ENCODE measurements around the gene TNNI2. TPM values are rescaled to one million over a fixed set of nuclear protein-coding genes. Genes with fewer than 3 reads are reported as not detected.

The TNNI2 gene
- total RNA-seq, 1 donor from 2014 or later = 2,937 TPM

DNA sequence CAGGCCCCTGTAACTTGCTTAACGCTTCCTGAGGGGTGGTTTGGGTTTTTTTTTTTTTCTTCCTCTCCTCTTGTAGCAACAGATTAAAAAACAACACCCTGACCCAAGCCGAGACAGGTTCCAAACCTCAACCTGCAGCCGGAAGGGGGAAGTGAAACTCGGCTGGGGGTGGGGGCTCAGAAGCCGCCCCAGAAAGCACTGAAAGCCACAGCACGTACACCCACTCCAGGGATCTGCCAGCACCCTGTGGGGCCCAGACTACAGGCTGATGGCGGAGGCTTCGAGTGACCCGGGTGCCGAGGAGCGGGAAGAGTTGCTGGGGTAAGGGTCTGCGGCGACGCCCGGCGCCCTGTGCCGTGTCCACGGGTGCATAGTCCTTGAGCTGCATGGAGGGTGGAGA is 14.1 kb downstream of the TNNI2 start, which contains the start of gene LSP1:
Gene LSP1 (plus strand): TSS at position 208 of the 400 bp plus-strand sequence. CDS start 61 bp downstream, at position 269.
- Histone ChIP-seq H3K27me3 (ENCODE audit: control insufficient read depth in 3 of 3, insufficient read depth in 3 of 3, low read length in 3 of 3) (peaks cover 0 to 4% (median 0%) of the 10 kb centered on the region in 3 donors), H3K4me3 (ENCODE audit: low read length in 3 of 3) (peak within 1 kb of the TSS; percentile 41 to 67 (median 64)), H3K36me3 (ENCODE audit: control insufficient read depth in 3 of 3, insufficient read depth in 3 of 3, low read length in 3 of 3) (no peaks in the 10 kb centered on the region), H3K9ac (ENCODE audit: low read depth in 1 of 3, low read length in 3 of 3) (peak within 1 kb of the TSS; percentile 72 to 82 (median 81)), H3K27ac (ENCODE audit: low read depth, low read length) (peak within 1 kb of the TSS; percentile 79), H3K9me3 (ENCODE audit: control insufficient read depth in 3 of 3, low read length in 3 of 3) (no peaks in the 10 kb centered on the region), H3K4me1 (ENCODE audit: control insufficient read depth in 3 of 3, insufficient read depth in 3 of 3, low read length in 3 of 3) (peaks cover 31 to 73% (median 35%) of the 10 kb centered on the region in 3 donors)

DNA sequence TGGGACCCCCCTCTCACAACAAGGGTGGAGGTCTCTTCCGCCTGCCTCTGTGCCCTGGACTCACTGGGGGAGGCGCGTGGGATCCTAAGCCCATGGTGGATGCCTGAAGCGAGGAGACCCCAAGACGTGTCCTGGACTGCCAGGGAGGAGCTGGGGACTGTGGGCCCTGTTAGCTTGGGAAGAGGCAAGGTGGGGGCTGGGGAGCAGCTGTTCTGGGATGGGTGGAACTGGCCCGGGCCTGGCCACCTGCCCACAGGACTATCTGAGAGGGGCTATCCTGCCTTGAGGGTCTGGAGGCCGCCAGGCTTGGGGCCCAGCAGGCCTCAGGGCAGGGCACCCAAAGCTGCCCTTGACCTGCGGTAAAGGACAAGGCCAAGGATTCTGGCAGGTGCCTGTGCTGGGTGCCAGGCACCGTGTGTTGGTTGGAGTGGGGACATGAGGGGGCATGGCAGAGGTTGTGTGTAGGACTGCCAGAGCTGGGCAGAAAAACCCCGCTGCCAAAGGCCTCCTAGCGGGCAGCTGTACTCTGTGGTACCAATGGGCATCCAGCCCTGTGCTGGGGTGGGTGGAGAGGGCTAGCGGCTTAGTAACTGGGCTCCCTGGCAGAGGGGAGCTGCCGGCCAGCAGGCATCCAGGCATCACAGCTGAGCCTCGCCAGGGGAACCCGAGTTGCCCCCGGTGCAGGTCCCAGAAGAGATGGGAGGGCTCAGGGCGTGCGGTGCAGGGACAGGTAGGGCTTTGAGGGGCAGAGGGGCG is 14.8 kb downstream of the TNNI2 start:
- Histone ChIP-seq H3K36me3 (ENCODE audit: control insufficient read depth in 3 of 3, insufficient read depth in 3 of 3, low read length in 3 of 3) (no peaks in the 10 kb centered on the region), H3K4me3 (ENCODE audit: low read length in 3 of 3) (peak overlapping the region; percentile 41 to 67 (median 64)), H3K9ac (ENCODE audit: low read depth in 1 of 3, low read length in 3 of 3) (peak overlapping the region; percentile 72 to 82 (median 81)), H3K27me3 (ENCODE audit: control insufficient read depth in 3 of 3, insufficient read depth in 3 of 3, low read length in 3 of 3) (no peaks in the 10 kb centered on the region), H3K27ac (ENCODE audit: low read depth, low read length) (peak overlapping the region; percentile 79), H3K4me1 (ENCODE audit: control insufficient read depth in 3 of 3, insufficient read depth in 3 of 3, low read length in 3 of 3) (peaks cover 26 to 69% (median 30%) of the 10 kb centered on the region in 3 donors), H3K9me3 (ENCODE audit: control insufficient read depth in 3 of 3, low read length in 3 of 3) (no peaks in the 10 kb centered on the region)

GRCh38 chr11:1854132-1854948 is 15.6 kb downstream of the TNNI2 start:
- peaks cover 24 to 62% (median 25%) of the 10 kb centered on the region in 3 donors for H3K4me1 ChIP-seq (ENCODE audit: control insufficient read depth in 3 of 3, insufficient read depth in 3 of 3, low read length in 3 of 3)

DNA sequence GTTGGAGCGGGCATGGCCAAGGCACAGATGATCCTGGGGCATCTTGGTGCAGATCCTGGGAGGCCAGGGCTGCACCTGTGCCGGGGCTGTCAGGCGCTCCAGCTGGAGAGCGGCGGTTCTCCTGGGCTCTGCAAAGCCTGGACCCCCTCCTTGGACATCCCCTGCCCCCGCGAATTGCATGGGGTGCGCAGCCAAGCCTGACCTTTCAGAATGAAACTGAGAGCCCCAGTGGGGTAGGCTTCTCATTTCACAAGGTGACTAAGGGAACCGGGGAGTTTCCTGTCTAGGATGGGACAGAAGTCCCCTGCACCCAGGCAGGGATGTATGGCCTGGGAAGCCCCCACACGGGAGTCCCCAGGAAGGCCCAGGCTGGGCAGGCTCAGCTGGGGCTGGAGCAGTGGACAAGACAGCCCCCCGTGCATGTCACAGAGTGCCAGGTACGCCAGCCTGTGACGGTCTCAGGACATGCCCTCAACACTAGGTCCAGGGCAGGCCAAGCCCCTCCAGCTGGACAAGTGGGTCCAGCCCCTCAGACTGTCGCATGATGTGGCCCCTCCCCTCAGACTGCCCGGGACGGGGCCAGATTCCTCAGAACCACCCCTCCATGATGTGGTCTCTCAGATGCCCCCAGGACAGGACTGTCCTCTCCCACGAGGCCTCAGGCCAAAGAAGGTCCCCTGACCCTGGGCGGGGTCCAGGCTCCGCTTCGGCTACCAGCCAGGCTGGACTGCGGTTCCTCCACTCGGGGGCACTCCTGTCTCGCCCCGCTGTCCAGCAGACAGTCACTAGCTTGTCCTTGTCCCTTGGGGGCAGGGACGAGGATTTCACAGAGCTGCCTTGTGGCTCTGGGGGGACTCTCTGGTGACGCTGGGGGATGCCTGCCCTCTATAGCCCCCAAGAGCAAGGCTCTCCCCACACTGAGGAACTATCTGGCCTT is 16.4 kb downstream of the TNNI2 start:
- peaks cover 24 to 56% (median 25%) of the 10 kb centered on the region in 3 donors for H3K4me1 ChIP-seq (ENCODE audit: control insufficient read depth in 3 of 3, insufficient read depth in 3 of 3, low read length in 3 of 3)

More at GRCh38 chr11:1854132-1854948, 15.6 kb downstream of the TNNI2 start:
- Histone ChIP-seq H3K27ac (ENCODE audit: low read depth, low read length) (peak overlapping the region; percentile 79), H3K27me3 (ENCODE audit: control insufficient read depth in 3 of 3, insufficient read depth in 3 of 3, low read length in 3 of 3) (no peaks in the 10 kb centered on the region), H3K36me3 (ENCODE audit: control insufficient read depth in 3 of 3, insufficient read depth in 3 of 3, low read length in 3 of 3) (no peaks in the 10 kb centered on the region), H3K4me3 (ENCODE audit: low read length in 3 of 3) (peak overlapping the region; percentile 41 to 67 (median 64)), H3K9ac (ENCODE audit: low read depth in 1 of 3, low read length in 3 of 3) (peak overlapping the region; percentile 72 to 82 (median 81)), H3K9me3 (ENCODE audit: control insufficient read depth in 3 of 3, low read length in 3 of 3) (no peaks in the 10 kb centered on the region)

GRCh38 chr11:1855886-1856265 is 17.1 kb downstream of the TNNI2 start:
- no peaks in the 10 kb centered on the region for H3K36me3 ChIP-seq (ENCODE audit: control insufficient read depth in 3 of 3, insufficient read depth in 3 of 3, low read length in 3 of 3)
- peak overlapping the region; percentile 79 for H3K27ac ChIP-seq (ENCODE audit: low read depth, low read length)
- H3K4me1 ChIP-seq (ENCODE audit: control insufficient read depth in 3 of 3, insufficient read depth in 3 of 3, low read length in 3 of 3) = peaks cover 24 to 53% (median 25%) of the 10 kb centered on the region in 3 donors

More for the DNA sequence above, 16.4 kb downstream of the TNNI2 start:
- Histone ChIP-seq H3K4me3 (ENCODE audit: low read length in 3 of 3) (peak overlapping the region in 1 of 3 donors; percentile 36), H3K9me3 (ENCODE audit: control insufficient read depth in 3 of 3, low read length in 3 of 3) (no peaks in the 10 kb centered on the region), H3K9ac (ENCODE audit: low read depth in 1 of 3, low read length in 3 of 3) (peak overlapping the region; percentile 32 to 64 (median 57)), H3K27me3 (ENCODE audit: control insufficient read depth in 3 of 3, insufficient read depth in 3 of 3, low read length in 3 of 3) (no peaks in the 10 kb centered on the region), H3K36me3 (ENCODE audit: control insufficient read depth in 3 of 3, insufficient read depth in 3 of 3, low read length in 3 of 3) (no peaks in the 10 kb centered on the region), H3K27ac (ENCODE audit: low read depth, low read length) (peak overlapping the region; percentile 79)

GRCh38 chr11:1856306-1857005 is 17.7 kb downstream of the TNNI2 start:
- Histone ChIP-seq H3K9me3 (ENCODE audit: control insufficient read depth in 3 of 3, low read length in 3 of 3) (no peaks in the 10 kb centered on the region), H3K27ac (ENCODE audit: low read depth, low read length) (no peak overlapping the region), H3K36me3 (ENCODE audit: control insufficient read depth in 3 of 3, insufficient read depth in 3 of 3, low read length in 3 of 3) (no peaks in the 10 kb centered on the region), H3K27me3 (ENCODE audit: control insufficient read depth in 3 of 3, insufficient read depth in 3 of 3, low read length in 3 of 3) (no peaks in the 10 kb centered on the region), H3K4me3 (ENCODE audit: low read length in 3 of 3) (no peak overlapping the region), H3K4me1 (ENCODE audit: control insufficient read depth in 3 of 3, insufficient read depth in 3 of 3, low read length in 3 of 3) (peaks cover 24 to 52% (median 25%) of the 10 kb centered on the region in 3 donors), H3K9ac (ENCODE audit: low read depth in 1 of 3, low read length in 3 of 3) (no peak overlapping the region)

More at GRCh38 chr11:1855886-1856265, 17.1 kb downstream of the TNNI2 start:
- H3K27me3 ChIP-seq (ENCODE audit: control insufficient read depth in 3 of 3, insufficient read depth in 3 of 3, low read length in 3 of 3) = no peaks in the 10 kb centered on the region
- no peak overlapping the region for H3K4me3 ChIP-seq (ENCODE audit: low read length in 3 of 3)
- H3K9ac ChIP-seq (ENCODE audit: low read depth in 1 of 3, low read length in 3 of 3) = peak overlapping the region; percentile 32 to 64 (median 57)
- no peaks in the 10 kb centered on the region for H3K9me3 ChIP-seq (ENCODE audit: control insufficient read depth in 3 of 3, low read length in 3 of 3)

DNA sequence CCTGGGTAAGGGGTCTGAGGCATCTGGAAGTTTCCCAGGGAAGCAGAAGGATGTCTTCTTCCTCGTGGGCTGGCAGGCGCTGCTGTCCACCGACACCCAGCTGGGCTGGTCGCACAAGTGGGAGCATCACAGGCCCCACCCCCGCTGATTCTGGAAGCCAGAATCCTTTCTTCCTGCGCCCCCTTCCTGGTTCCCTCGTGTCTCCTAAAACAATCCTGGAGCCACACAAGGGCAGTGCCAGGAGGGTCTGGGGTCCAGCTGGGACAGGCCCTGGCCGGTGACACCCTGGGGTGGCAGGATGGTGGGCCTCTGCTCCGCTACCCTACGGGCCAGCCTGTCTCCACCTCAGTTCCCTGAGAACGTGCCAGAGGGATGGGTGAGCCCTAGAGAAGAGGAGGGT is 18.3 kb downstream of the TNNI2 start:
- no peak overlapping the region for H3K27ac ChIP-seq (ENCODE audit: low read depth, low read length)
- H3K4me3 ChIP-seq (ENCODE audit: low read length in 3 of 3) = no peak overlapping the region
- no peaks in the 10 kb centered on the region for H3K27me3 ChIP-seq (ENCODE audit: control insufficient read depth in 3 of 3, insufficient read depth in 3 of 3, low read length in 3 of 3)
- no peaks in the 10 kb centered on the region for H3K9me3 ChIP-seq (ENCODE audit: control insufficient read depth in 3 of 3, low read length in 3 of 3)
- no peaks in the 10 kb centered on the region for H3K36me3 ChIP-seq (ENCODE audit: control insufficient read depth in 3 of 3, insufficient read depth in 3 of 3, low read length in 3 of 3)
- H3K9ac ChIP-seq (ENCODE audit: low read depth in 1 of 3, low read length in 3 of 3) = no peak overlapping the region
- peaks cover 24 to 46% (median 25%) of the 10 kb centered on the region in 3 donors for H3K4me1 ChIP-seq (ENCODE audit: control insufficient read depth in 3 of 3, insufficient read depth in 3 of 3, low read length in 3 of 3)

GRCh38 chr11:1858154-1858553 is 19.4 kb downstream of the TNNI2 start:
- peaks cover 0 to 4% (median 0%) of the 10 kb centered on the region in 3 donors for H3K27me3 ChIP-seq (ENCODE audit: control insufficient read depth in 3 of 3, insufficient read depth in 3 of 3, low read length in 3 of 3)
- no peaks in the 10 kb centered on the region for H3K36me3 ChIP-seq (ENCODE audit: control insufficient read depth in 3 of 3, insufficient read depth in 3 of 3, low read length in 3 of 3)
- H3K4me1 ChIP-seq (ENCODE audit: control insufficient read depth in 3 of 3, insufficient read depth in 3 of 3, low read length in 3 of 3) = peaks cover 23 to 45% (median 28%) of the 10 kb centered on the region in 3 donors
- H3K27ac ChIP-seq (ENCODE audit: low read depth, low read length) = no peak overlapping the region
- no peak overlapping the region for H3K4me3 ChIP-seq (ENCODE audit: low read length in 3 of 3)
- H3K9me3 ChIP-seq (ENCODE audit: control insufficient read depth in 3 of 3, low read length in 3 of 3) = no peaks in the 10 kb centered on the region
- H3K9ac ChIP-seq (ENCODE audit: low read depth in 1 of 3, low read length in 3 of 3) = no peak overlapping the region

GRCh38 chr11:1858576-1858975 is 19.8 kb downstream of the TNNI2 start:
- Histone ChIP-seq H3K4me3 (ENCODE audit: low read length in 3 of 3) (no peak overlapping the region), H3K27ac (ENCODE audit: low read depth, low read length) (no peak overlapping the region), H3K4me1 (ENCODE audit: control insufficient read depth in 3 of 3, insufficient read depth in 3 of 3, low read length in 3 of 3) (peaks cover 23 to 45% (median 28%) of the 10 kb centered on the region in 3 donors), H3K27me3 (ENCODE audit: control insufficient read depth in 3 of 3, insufficient read depth in 3 of 3, low read length in 3 of 3) (peaks cover 0 to 9% (median 0%) of the 10 kb centered on the region in 3 donors), H3K36me3 (ENCODE audit: control insufficient read depth in 3 of 3, insufficient read depth in 3 of 3, low read length in 3 of 3) (no peaks in the 10 kb centered on the region), H3K9me3 (ENCODE audit: control insufficient read depth in 3 of 3, low read length in 3 of 3) (no peaks in the 10 kb centered on the region), H3K9ac (ENCODE audit: low read depth in 1 of 3, low read length in 3 of 3) (no peak overlapping the region)

Data from skeletal muscle tissue (tissue), 4 donors.